CD4-positive, alpha-beta T cell treated with Interleukin-4 for 1 hour (primary cell): ENCODE results near the gene RNF182.
"Not testable (repeated sequence)": the region's sequence is repeated elsewhere in the genome, so short reads cannot be mapped to it uniquely, and the experiment has no call there.

Experiments used
- DNase-seq, 2 donors: peaks; one replicate each; pipeline ENCODE4 v3.0.0-alpha.2; 2020 to 2022

The RNF182 gene, protein sequence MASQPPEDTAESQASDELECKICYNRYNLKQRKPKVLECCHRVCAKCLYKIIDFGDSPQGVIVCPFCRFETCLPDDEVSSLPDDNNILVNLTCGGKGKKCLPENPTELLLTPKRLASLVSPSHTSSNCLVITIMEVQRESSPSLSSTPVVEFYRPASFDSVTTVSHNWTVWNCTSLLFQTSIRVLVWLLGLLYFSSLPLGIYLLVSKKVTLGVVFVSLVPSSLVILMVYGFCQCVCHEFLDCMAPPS

DNA sequence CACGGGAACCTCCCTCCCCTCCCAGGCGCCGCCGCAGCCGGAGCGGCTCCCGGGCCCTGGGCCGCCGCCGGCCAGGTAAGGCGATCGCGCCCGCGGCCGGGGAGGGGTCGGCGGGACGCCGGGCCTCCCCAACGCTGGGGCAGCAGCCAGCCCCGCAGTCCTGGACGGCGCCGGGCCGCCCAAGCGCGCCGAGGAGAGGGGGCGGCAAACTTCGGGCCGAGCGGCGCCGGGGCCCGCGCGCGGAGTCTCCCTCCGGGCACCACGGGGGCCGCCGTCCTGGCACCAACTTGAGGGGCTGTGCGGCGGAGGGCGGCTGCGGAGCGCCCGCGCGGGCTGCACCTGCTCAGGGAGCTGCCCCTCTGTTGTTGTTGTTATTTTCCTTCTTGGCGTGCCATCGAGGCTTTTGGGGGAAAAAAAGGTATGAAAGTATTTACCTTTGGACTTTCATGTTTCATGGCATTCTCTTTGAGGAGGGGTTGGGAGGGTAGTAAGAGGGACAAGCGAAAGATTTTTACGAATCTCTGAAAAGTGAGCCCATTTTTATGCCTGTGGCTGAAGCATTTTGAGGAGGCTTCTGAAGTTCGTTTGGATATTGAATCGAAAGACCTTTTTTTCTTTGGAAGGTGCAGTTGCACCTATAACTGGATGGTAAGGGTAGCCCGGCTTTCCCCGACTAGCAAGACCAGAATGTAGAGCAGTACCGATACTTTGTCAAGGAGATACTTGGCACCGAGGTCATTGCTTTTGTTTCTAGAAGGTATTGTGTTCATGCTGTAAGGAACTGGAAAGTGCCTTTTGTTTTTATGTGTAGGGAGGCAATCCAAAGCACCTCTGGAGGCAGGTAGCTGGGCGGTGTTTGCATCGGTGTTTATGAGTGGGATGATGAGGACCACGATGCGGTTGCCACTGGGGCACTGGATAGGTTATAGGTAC, at the start of gene RNF182:
RNF182 (plus strand) TSS at position 4 of the 933 bp plus-strand sequence. CDS start 52,168 bp downstream, outside the sequence.
- no peak for DNase-seq

GRCh38 chr6:13877051-13877450, 47.7 kb upstream of the RNF182 start:
- DNase-seq, result no peak

GRCh38 chr6:13880061-13880663, 44.6 kb upstream of the RNF182 start:
- not testable (repeated sequence) for DNase-seq

DNA sequence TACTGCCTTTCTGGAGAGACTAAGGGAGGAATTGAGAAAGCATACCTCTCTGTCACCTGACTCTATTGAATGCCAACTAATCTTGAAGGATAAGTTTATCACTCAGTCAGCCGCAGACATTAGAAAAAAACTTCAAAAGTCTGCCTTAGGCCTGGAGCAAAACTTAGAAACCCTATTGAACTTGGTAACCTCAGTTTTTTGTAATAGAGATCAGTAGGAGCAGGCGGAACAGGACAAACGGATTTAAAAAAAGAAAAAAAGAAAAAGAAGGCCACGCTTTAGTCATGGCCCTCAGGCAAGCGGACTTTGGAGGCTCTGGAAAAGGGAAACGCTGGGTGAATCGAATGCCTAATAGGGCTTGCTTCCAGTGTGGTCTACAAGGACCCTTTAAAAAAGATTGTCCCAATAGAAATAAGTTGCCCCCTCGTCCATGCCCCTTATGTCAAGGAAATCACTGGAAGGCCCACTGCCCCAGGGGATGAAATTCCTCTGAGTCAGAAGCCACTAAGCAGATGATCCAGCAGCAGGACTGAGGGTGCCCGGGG, 43.1 kb upstream of the RNF182 start:
- no peak for DNase-seq

GRCh38 chr6:13883966-13884365, 40.8 kb upstream of the RNF182 start:
- no peak for DNase-seq

DNA sequence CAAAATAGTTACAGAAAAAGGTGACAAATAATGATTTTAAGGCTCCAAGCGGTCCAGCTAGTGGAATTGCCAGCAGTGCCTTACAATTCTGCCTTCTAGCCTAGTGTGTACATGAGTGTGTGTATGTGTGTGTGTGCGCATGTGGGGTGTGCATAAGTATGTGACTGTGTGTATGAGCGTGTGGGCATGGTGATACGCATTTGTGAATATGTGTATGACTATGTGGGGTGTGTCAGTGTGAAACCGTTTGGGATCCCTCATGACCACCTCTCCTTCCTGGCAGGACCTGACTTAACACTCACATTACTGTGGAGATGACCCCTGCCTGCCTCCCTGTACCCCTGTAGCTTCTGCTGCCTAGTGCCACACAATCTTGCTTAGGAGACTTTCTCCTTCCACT, 40.4 kb upstream of the RNF182 start:
- no peak for DNase-seq

DNA sequence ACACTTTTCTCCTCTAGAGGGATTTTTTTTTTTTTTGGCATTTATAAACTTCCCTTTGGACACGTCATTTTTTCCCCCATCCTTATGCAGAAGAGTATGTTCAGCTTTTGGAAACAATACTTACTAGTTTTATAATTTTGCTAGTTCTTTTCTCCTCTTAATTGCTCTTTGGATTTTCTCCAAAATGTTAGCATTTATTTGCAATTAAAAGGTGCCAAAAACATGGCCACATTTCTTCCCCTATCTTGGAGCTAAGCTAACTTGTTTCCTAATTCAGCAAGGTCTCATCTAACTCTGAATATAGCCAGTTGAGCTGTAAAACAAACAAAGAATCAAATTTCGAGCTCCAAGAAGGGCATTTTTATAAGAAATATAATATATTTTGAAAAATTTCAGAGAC, 39.2 kb upstream of the RNF182 start:
- no peak for DNase-seq

- no peak for DNase-seq
These were observed 37.8 kb upstream of the RNF182 start for GRCh38 chr6:13886949-13887348.

DNA sequence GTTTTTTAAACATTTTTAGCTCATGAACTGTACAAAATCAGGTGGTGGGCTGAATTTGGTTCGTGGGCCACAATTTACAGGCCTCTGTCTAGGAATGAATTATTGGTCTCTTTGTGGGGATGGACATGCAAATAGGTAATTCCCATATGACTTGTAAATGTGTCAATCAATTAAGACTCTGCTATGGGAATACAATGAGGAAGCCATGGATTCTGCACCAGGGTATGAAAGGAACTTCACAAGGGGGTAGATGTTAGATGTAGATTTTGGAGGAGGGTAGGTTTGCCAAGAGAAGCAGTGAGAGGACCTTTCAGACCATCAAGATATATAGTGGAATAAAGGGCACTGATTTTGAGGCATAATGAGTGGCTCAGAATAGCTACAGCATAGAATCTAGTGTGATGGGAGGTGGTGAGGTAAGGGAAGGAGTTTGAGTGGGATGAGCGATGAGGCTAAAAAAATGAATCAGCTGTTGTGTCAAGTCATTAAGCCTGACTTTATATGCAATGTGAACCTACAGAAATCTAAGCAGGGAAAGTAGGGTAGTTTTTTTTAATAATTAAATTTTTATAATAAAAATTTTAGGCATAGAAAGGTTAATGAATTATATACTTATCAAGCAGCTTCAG, 32.6 kb upstream of the RNF182 start:
- no peak for DNase-seq

GRCh38 chr6:13902922-13903321, 21.8 kb upstream of the RNF182 start:
- DNase-seq, result no peak

DNA sequence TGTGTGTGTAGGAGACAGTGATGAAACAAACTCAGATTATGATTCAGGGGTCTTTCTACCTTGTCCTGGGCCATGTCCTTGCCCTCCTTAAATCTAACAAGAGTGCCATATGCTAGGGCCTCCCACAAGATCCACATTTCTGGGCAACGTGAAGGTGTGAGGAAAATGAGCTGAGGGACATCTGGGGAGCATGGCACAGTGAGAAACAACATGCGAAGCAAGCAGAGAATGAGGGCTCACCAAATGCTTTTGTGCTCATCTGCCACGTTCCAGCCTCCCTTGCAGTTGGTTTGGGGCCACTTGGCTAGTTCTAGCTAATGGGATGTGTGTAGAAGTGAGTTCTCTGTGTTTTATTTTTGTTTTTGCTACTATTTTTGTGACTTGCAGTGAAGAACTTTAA, 21.4 kb upstream of the RNF182 start:
- no peak for DNase-seq

GRCh38 chr6:13907001-13907350, 17.8 kb upstream of the RNF182 start:
- no peak for DNase-seq

DNA sequence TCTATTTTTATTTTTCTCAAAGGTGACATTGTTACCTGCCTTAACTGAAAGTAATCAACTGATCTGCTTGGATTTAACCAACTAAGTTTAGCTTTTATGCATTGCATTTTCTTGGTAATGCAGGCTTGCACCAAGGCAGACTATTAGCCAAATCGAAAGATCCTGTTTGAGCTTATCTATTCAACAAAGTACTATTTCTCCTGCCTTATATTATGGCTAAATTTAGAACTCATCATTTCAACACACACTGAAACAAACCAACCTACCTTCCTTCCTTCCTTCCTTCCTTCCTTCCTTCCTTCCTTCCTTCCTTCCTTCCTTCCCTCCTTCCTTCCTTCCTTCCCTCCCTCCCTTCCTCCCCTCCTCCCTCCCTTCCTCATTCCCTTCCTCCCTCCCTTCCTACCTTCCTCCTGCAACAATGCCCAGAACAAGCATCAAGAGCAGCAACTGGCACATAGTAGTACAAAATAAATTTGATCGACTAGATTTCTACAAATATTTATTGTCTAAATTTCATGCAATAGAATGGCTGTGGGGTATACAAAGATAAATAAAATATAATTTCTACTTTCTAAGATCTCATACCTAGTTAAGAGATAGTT, 17.0 kb upstream of the RNF182 start:
- no peak for DNase-seq

DNA sequence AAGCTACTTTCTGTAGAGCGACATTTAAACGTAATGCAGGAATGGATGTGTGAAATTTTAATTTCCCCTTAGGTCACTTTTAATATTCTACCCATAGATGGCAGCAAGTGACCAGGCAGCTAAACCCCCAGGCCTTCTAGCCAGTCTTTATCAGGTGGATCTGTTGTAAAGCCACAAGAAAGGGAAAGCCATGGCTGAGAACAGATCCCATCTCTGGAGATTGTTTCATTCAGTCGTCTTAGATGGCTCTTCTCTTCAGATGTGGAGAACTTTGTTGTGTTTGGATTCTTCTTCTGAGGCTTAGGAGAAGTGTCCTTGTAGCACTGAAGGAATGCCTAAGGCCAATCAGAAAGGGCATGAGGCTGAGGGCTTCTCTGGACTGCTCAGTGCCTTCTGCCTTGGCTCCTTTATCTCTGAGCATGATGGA, 15.8 kb upstream of the RNF182 start:
- peak; percentile 53 to 73 for DNase-seq

DNA sequence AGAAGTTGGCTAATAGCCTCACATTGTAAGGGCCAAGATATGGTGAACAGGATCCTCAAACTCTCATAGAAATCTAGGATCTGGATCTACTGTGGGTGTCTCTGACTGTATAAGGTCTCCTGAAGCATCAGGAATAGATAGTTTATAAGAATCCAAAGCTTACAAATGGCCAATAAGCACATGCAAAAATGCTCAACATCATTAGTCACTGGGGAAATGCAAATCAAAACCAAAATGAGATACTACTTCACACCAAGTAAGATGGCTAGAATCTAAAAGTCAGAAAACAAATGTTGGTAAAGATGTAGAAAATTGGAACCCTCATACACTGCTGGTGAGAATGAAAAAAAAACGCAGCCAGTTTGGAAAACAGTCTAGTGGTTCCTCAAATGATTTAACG, 14.3 kb upstream of the RNF182 start:
- DNase-seq, result no peak

DNA sequence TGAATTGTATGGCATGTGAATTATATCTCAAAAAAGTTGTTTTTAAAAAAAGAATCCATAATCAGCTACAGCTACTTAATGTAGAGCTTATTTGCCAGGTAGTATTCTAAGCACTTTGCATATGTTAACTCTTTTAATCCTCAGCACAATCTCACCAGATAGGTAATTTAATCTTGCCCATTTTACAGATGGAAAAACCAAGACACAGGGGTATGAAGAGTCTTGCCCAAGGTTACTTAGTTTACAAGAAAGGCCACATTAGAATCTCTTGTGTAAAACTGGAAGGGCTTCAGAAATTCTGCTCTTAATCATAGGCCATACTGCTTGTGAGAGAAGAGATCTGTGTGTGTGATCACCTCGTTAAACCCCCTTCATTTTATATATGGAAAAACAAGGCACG, 13.4 kb upstream of the RNF182 start:
- no peak for DNase-seq

- DNase-seq, result no peak
These were observed 11.3 kb upstream of the RNF182 start for GRCh38 chr6:13913226-13914001.

DNA sequence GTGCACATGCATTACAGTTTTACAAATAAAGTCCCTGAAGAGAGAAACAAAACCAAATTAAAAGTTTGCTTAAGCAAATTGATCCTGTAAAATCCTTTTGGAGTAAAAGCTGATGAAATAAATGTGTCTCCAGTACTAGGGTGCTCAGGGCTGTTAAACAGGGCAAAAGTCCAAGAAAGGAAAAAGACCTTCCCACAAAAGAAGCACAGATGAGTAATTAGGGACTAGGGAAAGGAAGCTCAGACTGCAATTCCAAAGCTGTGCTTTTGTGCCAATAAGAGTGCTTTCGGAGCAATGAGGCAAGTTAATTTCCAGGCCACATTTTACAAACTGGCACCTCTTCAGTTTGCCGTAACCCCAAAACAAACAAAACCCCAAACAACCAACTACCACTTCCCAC, 10.4 kb upstream of the RNF182 start:
- DNase-seq, result no peak

- no peak for DNase-seq
These were observed 9.1 kb upstream of the RNF182 start for GRCh38 chr6:13915561-13916229.

DNA sequence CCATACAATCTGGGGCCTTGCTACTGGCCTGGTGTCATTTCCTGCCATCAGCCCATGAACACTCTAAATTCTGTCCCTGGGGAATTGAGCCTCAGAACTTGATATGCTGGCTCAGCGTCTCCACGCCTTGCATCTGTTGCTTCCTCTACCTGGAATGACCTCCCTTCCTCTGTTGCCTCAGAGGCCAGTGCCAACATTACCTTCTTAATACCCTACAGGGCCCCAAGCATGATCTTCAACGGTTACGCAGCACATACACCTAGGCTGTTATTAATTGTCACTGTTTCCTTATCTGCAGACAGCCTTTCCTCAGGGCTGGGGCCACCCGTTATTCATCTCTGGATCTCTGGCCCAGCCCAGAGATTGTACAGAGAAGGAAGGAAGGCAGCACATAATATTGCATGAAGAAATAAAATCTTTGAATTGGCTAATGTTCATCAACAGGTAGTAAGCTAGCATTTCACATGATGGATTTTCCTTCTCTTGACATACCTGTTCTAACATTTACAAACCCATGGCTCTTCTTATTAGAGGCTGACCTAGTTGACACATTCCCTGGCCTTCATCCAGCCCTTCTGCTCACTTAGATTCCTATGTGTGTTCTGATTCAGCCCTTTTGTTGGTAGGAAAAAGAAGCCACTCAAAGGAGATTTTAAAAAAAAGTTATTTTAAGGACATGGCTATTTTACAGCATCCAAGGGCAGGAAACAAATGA, 8.4 kb upstream of the RNF182 start:
- no peak for DNase-seq

GRCh38 chr6:13917141-13917540, 7.6 kb upstream of the RNF182 start:
- DNase-seq, result no peak
